MCF 10A (cell line): ENCODE data around the gene ZNF605. TPM values are rescaled to one million over a fixed set of nuclear protein-coding genes. Genes with fewer than 3 reads are reported as not detected.

Experiments used
- BruUV-seq: library from RNA; stranded (reverse); fragments of 400-500 nt; replicated peaks from 2 replicates; lab custom pipeline; 2021; lab: Mats Ljungman, UMichigan
- CTCF ChIA-PET: fragments of 300-600 bp; sonication (Branson Sonifier 250); formaldehyde crosslinking; extraction: SDS; loops from one replicate; lab custom pipeline; 2021; ENCODE audit warnings: antibody characterized with exemption, inconsistent platforms; lab: Yijun Ruan, JAX
- POLR2A ChIA-PET: fragments of 300-600, 350-650 bp; sonication (Branson Sonifier 250); formaldehyde crosslinking; extraction: SDS; loops from one replicate; lab custom pipeline; 2020; ENCODE audit warnings: antibody characterized with exemption, inconsistent platforms; lab: Yijun Ruan, JAX
- DNase-seq: peaks from one replicate; pipeline ENCODE4 v3.0.0-alpha.2; 2018; ENCODE audit not compliant: unreplicated experiment
- H3K27ac Mint-ChIP-seq: one replicate; pipeline ENCODE4 v1.8.0; 2022; ENCODE audit warnings: mild to moderate bottlenecking, low read depth, mixed read lengths; ENCODE audit not compliant: unreplicated experiment
- H3K27me3 Mint-ChIP-seq: one replicate; pipeline ENCODE4 v1.8.0; 2022; ENCODE audit warnings: mixed read lengths; ENCODE audit not compliant: insufficient read depth, unreplicated experiment
- H3K36me3 Mint-ChIP-seq: one replicate; pipeline ENCODE4 v1.8.0; 2022; ENCODE audit warnings: mild to moderate bottlenecking, moderate library complexity, mixed read lengths; ENCODE audit not compliant: insufficient read depth, unreplicated experiment
- H3K4me1 Mint-ChIP-seq: one replicate; pipeline ENCODE4 v1.8.0; 2022; ENCODE audit warnings: mixed read lengths; ENCODE audit not compliant: insufficient read depth, unreplicated experiment
- H3K4me3 Mint-ChIP-seq: one replicate; pipeline ENCODE4 v1.8.0; 2022; ENCODE audit warnings: mild to moderate bottlenecking, moderate library complexity, mixed read lengths; ENCODE audit not compliant: unreplicated experiment
- H3K9me3 Mint-ChIP-seq: one replicate; pipeline ENCODE4 v1.8.0; 2022; ENCODE audit warnings: mixed read lengths; ENCODE audit not compliant: unreplicated experiment
- intact Hi-C: fragments of 100-400 bp; cut with micrococcal nuclease; formaldehyde crosslinking; loops from 2 replicates; pipeline ENCODE4 v1.14.1; 2022
- total RNA-seq: library from RNA; stranded (reverse); gene quantifications from 2 replicates; pipeline ENCODE4 v1.2.3, GENCODE V29; 2022
- TF ChIP-seq, protein P1 (sequence below): fragments of 200-600 bp; IDR thresholded peaks from one replicate; pipeline ENCODE4 v1.8.0; 2022; ENCODE audit warnings: antibody characterized with exemption, mild to moderate bottlenecking; ENCODE audit not compliant: unreplicated experiment

ZNF605 gene
- total RNA-seq, 1 experiment from 2014 or later: 12.0 TPM

DNA sequence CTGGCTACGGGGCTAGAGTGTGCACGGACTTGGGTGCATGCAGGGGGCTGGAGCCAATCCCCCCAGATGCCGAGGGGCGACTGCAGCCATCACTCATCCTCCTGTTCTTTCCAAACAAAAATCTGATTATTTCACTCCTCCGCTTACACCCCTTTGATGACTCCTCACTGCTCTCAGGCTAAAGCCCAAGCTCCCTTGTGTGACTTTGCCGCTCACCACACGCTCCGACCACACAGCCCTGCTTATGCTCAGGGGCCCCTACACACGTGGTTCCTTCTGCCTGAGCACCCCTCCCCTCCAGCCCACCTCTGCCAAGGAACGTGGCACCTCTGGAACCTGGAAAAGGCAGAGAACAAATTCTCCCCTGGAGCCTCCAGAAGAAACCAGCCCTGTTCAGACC lies 82.4 kb downstream of the ZNF605 start:
- BruUV-seq: no TSS peak
- Mint-ChIP-seq H3K27ac (no peak overlapping the region), H3K27me3 (no peaks in the 10 kb centered on the region), H3K4me3 (no peak overlapping the region), H3K36me3 (peaks cover 86% of the 10 kb centered on the region), H3K9me3 (no peaks in the 10 kb centered on the region), H3K4me1 (no peaks in the 10 kb centered on the region)
- ChIA-PET CTCF (no interaction called here), POLR2A (no interaction called here)
- no peak for DNase-seq
- TF ChIP-seq, protein P1, sequence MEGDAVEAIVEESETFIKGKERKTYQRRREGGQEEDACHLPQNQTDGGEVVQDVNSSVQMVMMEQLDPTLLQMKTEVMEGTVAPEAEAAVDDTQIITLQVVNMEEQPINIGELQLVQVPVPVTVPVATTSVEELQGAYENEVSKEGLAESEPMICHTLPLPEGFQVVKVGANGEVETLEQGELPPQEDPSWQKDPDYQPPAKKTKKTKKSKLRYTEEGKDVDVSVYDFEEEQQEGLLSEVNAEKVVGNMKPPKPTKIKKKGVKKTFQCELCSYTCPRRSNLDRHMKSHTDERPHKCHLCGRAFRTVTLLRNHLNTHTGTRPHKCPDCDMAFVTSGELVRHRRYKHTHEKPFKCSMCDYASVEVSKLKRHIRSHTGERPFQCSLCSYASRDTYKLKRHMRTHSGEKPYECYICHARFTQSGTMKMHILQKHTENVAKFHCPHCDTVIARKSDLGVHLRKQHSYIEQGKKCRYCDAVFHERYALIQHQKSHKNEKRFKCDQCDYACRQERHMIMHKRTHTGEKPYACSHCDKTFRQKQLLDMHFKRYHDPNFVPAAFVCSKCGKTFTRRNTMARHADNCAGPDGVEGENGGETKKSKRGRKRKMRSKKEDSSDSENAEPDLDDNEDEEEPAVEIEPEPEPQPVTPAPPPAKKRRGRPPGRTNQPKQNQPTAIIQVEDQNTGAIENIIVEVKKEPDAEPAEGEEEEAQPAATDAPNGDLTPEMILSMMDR: no peak
- intact Hi-C loops: no loop called here

DNA sequence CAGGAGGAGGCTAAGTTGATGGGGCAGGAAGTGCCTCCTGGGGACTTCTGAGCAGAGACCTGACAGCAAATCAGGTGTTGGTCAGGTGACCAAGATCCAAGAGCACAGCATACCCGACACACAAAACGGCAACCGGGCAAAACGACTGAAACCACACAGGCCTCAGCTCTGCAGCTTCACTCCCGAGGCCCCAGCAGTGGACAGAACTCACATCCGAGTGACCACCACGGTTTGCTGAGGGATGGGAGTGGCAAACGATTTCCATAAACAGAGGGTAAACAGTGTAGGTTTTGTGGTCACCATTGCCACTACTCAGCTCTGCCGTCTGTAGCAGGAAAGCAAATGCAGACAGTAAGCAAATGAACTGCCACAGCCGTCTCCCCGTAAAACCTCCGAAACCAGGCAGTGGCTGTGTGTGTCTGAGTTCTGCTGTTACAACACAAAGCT lies 83.1 kb downstream of the ZNF605 start:
- no peak overlapping the region for H3K4me3 Mint-ChIP-seq
- TF ChIP-seq, protein P1: no peak
- CTCF ChIA-PET: no interaction called here
- intact Hi-C loops: no loop called here
- no peak overlapping the region for H3K27ac Mint-ChIP-seq
- BruUV-seq: no TSS peak
- H3K36me3 Mint-ChIP-seq: peaks cover 83% of the 10 kb centered on the region
- no peaks in the 10 kb centered on the region for H3K4me1 Mint-ChIP-seq
- POLR2A ChIA-PET: no interaction called here
- no peaks in the 10 kb centered on the region for H3K27me3 Mint-ChIP-seq
- DNase-seq: no peak
- H3K9me3 Mint-ChIP-seq: no peaks in the 10 kb centered on the region

DNA sequence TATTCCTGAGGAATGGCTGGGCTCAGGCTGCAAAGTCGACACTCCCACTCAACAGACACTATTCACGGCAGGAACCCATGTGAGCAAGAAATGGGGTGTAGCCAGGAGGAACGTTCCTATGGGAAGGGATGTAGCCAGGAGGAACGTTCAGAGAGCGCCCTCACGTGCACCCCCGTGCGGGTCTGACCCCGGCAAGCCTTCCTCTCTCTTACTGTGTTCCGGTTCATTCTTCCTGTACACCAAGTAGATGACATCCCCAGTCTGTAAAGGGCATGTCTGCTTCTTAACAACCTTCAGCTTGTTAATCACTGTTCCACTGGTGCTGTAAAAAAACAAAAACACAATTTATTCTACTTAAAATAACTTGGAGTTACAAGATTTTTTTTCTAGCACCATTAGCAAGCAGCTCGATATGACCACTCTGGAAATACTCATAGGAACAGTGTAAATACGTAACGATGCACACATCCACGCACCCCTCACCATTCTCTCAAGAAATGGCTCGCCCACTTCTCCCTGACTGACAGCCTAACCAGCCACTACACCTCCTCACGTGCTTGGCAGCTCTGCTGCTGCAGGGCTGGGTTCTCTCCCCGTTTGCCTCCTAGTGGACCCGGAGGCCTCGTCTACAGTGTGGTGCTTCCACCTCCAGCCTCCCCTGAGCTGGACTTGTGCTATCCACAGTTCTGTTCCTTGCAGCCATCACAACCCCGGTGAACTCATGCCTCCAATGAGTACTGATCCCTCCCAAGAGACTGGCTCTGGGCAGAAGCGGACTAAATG lies 83.8 kb downstream of the ZNF605 start:
- Mint-ChIP-seq H3K4me3 (no peak overlapping the region), H3K9me3 (no peaks in the 10 kb centered on the region), H3K36me3 (peaks cover 83% of the 10 kb centered on the region), H3K27me3 (no peaks in the 10 kb centered on the region), H3K4me1 (no peaks in the 10 kb centered on the region), H3K27ac (no peak overlapping the region)
- intact Hi-C loops: no loop called here
- TF ChIP-seq, protein P1: no peak
- no peak for DNase-seq
- BruUV-seq: no TSS peak
- ChIA-PET CTCF (no interaction called here), POLR2A (interaction anchor here (1.1 kb wide), 1 partner anchor 43 kb away, joined by 4 read pairs; no protein-coding TSS in a partner anchor)

DNA sequence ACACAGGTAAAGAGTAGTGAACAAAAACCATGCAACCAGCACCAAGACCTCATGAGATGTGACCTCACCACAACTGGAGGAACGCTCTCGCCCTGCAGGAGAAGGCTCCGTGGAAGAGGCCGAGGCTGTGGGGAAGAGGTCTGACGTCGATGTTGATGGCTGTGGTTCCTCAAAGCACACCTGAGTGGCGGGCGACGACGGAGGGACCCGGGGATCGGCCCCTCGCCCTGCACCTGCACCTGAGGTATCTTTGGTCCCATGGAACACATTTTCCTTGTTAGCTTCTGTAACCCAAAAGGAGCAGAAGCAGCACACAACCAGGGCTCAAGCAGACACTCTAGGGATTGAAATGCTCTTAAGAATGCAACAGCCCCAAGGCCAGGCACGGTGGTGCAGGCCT lies 86.6 kb downstream of the ZNF605 start:
- intact Hi-C loops: no loop called here
- peaks cover 85% of the 10 kb centered on the region for H3K36me3 Mint-ChIP-seq
- H3K27me3 Mint-ChIP-seq: no peaks in the 10 kb centered on the region
- H3K9me3 Mint-ChIP-seq: no peaks in the 10 kb centered on the region
- H3K4me3 Mint-ChIP-seq: no peak overlapping the region
- ChIA-PET CTCF (no interaction called here), POLR2A (no interaction called here)
- no TSS peak for BruUV-seq
- no peak overlapping the region for H3K27ac Mint-ChIP-seq
- TF ChIP-seq, protein P1: no peak
- DNase-seq: no peak
- H3K4me1 Mint-ChIP-seq: no peaks in the 10 kb centered on the region

Other genes with a start within 250 kb of the ZNF605 start
- 69.8 and 84.0 TPM in 2 replicates for gene PGAM5, start 245.5 kb downstream of the ZNF605 start, total RNA-seq
- 111 and 142 TPM in 2 replicates for gene ANKLE2, start 194.5 kb downstream of the ZNF605 start, total RNA-seq
- gene GOLGA3, start 127.4 kb downstream of the ZNF605 start, total RNA-seq: 94.9 and 116 TPM in 2 replicates
- gene CHFR, start 68.7 kb downstream of the ZNF605 start, total RNA-seq: 41.0 and 42.4 TPM in 2 replicates
- gene ZNF26, start 30.1 kb upstream of the ZNF605 start, total RNA-seq: 18.5 and 18.7 TPM in 2 replicates
- gene ZNF84, start 81.2 kb upstream of the ZNF605 start, total RNA-seq: 24.4 and 30.3 TPM in 2 replicates
- gene ZNF140, start 124.6 kb upstream of the ZNF605 start, total RNA-seq: 14.8 and 15.5 TPM in 2 replicates
- gene ZNF891, start 174.0 kb upstream of the ZNF605 start, total RNA-seq: 1.6 and 1.9 TPM in 2 replicates
- 6.6 and 7.2 TPM in 2 replicates for gene ZNF10, start 174.3 kb upstream of the ZNF605 start, total RNA-seq
- 23.4 and 26.6 TPM in 2 replicates for gene ZNF268, start 225.2 kb upstream of the ZNF605 start, total RNA-seq